Stimulated activated CD8-positive, alpha-beta memory T cell treated with anti-CD3 and anti-CD28 coated beads, Interleukin-12 subunit alpha, Interleukin-12 subunit beta, amount 100 ng/mL, for 4 hours (primary cell): ENCODE results near the gene GPBAR1.

Experiments used
- DNase-seq: peaks from one replicate; pipeline ENCODE4 v3.0.0-alpha.2; 2020; ENCODE audit warnings: low read depth

Gene GPBAR1, protein sequence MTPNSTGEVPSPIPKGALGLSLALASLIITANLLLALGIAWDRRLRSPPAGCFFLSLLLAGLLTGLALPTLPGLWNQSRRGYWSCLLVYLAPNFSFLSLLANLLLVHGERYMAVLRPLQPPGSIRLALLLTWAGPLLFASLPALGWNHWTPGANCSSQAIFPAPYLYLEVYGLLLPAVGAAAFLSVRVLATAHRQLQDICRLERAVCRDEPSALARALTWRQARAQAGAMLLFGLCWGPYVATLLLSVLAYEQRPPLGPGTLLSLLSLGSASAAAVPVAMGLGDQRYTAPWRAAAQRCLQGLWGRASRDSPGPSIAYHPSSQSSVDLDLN

DNA sequence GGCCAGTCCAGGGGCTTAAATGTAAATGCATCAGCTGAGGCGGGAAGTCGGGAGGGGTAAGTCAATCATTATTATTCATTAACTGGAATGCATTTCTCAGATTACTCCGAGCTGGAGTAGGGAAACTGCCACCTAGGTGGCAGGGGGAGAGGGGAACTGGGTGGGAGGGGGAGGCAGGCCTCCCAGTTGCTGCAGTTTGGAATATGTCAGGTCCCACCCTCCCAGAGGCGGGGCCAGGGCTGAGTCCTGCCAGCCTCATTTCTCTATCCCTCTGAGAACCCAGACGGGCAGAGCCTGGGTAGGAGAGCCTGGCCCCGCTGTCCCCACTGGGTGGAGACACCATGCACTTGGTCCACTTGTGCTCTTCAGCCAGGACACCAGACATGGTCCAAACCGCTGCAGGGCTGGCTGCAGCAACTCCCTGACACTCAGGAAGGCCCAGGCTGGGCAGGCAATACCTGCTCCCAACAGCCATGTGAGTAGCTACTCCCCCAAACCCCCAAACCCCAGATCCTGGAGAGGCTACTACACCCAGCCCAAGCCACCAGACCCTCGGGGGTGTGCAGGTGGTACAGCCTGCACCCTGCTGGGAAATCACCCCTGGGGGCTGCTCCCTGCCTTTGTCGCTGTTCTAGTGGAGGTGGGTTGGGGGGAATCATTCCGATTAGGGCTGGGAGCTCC lies at the start of gene GPBAR1:
Gene GPBAR1, plus strand, starts transcription at position 274 of the 681 bp plus-strand sequence. CDS start 1,710 bp downstream, outside the sequence.
- no peak for DNase-seq

DNA sequence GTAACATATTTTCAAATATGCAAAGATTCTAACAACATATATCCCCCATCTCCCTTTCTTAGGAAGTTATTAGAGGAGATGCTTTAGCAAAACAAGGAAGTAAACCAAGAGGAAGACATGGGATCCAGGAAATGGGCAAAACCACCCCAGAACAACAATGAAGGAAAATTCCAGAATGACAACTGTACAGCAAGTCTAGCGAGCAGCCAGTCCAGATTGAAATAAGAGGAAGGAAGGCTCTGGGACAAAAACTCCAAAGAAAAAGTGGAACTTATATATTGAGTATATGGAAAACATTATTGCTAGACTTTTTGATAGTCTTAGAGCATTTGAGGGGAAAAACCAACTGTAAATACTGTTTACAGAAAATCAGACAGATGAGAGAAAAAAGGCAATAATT lies 46.7 kb upstream of the GPBAR1 start:
- DNase-seq, result no peak

DNA sequence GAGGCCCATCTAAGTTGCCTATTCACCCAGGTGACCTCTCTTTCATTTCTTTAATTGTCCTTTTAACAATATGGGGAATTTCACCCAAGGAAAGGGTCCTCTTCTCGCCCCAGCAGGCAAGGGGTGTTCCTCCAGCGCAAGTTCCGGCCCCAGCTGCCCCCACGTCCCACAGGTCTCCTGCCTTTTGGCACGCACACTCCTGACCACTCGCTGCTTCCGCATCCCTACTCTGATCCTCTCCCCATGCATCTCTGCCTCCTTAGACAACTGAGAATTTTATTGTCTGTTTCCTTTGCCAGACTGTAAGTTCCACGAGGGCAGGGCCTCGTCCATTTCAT lies 44.5 kb upstream of the GPBAR1 start:
- DNase-seq, result no peak

DNA sequence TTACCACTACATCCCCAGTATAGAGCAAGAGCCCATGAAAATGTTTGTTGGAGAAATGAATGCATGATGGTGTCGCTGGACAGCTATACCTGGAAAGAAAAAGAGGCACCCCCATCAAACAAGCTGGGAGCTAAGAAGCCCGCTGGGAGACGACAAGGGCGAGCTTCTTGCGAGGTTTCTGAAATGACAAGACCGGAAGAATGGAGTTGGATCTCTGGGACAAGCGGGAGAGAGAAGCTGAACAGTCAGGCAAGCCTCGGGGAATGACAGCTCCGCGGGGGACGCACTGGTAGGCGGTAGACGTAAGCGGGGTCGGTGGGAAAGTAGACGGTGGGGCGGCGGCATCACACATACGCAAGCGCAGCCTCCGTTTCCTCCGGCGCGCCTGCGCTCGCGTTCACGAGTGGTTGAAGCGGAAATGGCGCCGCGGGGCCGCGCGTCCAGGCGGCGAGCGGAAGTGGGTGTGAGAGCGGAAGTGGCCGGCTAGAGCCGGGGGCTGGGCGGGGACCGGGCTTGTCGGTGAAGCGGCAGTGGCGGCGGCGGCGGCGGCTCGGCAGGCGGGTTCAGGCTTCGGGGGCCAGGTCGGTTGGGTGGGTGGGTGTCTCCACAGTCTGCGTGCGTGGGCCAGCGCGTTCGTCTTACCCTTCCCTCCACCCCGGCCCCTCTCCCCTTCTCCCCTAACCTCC lies 44.0 kb upstream of the GPBAR1 start, which contains the start of gene ARPC2:
Gene ARPC2, plus strand, starts transcription at position 516 of the 686 bp plus-strand sequence. CDS start 282 bp downstream, outside the sequence.
- DNase-seq, result peak; percentile 95

DNA sequence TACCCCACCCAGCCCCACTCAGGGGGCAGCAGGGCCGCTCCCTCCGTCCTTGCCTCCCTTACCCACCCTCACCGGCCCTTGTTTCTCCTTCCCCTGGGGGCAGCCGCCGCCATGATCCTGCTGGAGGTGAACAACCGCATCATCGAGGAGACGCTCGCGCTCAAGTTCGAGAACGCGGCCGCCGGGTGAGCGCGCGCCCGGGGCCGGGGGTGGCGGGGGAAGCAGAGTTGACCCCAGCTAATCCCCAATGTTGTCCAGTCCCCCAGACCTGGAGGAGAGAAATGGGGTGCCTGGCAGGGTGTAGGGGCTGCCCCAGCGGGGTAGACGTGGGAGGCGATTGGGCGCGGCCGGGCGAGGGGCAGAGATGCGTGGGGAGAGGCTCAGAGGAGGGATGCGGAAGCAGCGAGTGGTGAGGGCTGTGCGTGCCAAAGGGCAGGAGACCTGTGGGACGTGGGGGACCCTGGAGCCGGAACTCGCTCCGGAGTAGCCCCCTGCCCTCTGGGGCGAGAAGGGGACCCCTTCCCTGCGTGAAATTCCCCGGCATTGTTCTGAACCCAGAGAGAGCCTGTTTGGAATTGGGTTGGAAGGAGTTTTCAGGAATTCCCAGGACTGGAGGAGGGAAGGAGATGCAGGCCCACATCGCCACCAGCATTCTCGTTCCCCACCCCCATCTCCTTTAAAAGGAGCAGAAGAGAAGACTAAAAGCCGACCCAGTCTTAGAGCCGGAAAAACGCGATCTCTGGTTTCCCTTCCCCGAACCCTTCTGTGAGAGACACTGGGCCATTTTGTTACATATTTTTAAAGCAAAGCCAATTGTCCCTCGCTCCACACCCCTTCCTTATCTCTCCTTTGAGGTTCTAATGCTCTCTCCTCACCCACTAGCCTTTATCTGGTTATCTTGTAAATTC lies 43.2 kb upstream of the GPBAR1 start:
- DNase-seq, result peak; percentile 67

DNA sequence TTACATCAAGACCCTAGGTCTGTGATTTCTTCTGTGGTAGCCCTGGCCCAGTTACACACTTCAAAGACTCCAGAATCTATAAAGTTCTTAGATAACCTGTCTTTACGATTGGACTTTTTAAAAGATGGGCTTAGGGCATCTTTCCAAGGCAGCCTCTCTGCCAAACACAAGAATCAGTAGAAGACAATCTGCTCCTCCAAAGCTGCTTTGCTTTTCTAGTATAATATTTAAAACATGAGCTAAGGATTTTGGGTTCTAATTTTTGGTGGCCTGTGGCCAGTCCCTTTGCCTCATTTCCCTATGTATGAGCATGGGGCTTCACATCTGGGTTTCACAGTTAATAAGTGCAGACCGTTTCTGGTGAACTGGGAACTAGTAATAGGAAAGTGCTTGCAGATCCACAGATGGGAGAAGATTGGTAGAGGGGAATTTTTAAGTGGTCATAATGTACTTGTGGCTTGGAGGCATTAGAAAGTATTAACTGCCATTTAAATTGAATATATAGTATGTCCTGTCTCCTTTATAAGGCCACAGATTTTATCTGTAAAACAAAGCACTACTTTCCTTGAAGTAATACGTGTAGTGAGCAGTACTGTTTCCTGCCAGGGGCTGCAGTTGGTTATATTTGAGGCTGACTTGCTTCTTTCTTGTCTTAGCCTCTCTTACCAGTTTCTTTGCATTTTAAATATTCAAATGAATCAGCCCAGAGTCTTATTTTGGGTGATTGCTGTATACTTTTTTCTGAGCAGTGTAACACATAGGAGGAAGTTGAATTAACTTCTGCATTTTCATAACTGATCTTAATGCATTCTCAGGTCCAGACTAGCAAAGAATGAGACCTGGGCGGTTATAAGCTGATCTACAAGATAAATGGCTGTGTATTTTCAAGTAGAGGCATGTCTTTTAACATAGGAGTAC lies 42.3 kb upstream of the GPBAR1 start:
- no peak for DNase-seq

DNA sequence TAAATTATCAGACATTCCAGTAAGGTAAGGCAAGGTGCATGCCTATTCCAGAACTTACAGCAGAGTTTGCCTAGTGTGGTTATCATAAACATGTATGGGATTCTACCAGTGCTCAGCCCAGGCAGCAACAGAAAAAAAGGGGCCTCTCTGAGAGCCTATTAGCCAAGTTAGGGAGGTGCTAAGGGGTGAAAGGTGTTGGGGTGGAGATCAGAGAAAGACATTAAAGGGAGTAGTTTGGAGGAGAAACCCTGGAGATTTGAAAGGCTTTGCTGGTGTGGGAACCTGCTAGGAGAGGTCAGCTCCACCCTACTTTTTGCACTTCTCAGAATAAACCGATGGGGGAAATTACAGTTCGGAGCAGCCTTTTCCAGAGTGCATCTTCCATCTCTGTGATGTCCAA lies 40.9 kb upstream of the GPBAR1 start:
- no peak for DNase-seq

DNA sequence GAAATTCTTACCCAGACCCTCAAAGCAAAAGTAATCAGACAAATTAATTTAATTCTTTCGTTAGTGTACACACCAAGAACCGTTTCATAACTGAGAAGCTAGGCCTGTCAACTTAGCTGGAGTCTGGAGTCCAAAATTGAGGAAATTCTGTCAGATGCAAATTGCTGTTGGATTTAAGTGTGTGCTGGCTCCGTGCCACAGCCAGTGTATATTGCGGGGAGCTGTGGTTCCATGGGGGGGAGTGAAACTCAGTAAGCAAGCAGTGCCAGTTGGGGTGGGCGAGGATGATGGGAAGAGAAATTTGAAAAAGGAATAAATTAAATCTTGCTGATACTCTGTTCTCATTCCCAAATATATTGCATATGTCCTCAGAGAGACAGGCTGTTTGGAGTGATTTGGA lies 39.8 kb upstream of the GPBAR1 start:
- DNase-seq, result no peak

DNA sequence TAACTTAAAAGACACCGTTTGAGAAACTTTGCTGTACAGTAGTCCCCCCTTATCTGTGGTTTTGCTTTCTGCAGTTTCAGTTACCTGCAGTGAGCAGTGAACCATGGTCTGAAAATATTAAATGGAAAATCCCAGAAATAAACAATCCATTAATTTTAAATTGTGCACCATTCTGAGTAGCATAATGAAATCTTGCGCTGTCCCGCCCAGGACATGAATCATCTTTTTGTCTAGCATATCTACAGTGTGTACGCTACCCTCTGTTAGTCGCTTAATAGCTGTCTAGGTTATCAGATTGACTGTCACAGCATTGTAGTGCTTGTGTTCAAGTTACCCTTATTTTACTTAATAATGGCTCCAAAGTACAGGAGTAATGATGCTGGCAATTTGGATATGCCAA lies 37.8 kb upstream of the GPBAR1 start:
- no peak for DNase-seq

DNA sequence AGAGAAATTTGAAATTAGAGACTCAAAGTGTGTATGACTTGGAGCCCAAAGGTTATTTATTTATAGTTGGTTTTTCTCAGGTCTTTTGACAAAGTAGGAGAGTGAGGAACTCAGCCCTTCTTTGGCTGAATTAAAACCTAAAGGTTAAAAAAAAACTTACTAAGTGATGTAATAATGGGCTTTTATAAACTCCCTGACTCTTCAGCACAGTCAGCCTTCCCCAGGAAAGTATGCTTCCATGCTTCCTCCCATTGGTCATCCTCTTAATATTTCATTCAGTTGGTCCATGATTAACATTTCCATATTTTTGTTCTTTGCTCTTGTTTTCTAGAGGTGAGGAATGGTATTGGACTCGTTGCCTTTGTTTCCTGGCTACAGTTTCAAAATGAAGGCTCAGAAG lies 36.6 kb upstream of the GPBAR1 start:
- no peak for DNase-seq

DNA sequence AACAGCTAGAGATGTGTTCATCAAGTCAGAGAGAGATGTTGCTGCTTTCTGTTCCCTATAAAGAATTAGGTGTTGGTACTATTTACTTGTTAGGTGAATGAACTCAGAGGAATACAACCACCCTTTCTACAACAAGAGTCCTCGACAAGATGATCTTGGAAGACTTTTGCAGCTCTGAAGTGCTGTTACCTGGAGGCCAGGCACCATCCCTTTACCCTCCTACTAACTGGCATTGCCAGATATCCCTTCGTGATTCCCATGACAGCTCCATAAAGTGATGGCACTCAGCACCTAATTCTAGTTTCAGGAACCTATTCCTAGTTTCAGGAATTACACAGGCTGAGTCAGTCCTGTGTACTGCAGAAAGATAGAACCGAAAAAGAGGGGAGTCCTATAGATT lies 33.9 kb upstream of the GPBAR1 start:
- no peak for DNase-seq

DNA sequence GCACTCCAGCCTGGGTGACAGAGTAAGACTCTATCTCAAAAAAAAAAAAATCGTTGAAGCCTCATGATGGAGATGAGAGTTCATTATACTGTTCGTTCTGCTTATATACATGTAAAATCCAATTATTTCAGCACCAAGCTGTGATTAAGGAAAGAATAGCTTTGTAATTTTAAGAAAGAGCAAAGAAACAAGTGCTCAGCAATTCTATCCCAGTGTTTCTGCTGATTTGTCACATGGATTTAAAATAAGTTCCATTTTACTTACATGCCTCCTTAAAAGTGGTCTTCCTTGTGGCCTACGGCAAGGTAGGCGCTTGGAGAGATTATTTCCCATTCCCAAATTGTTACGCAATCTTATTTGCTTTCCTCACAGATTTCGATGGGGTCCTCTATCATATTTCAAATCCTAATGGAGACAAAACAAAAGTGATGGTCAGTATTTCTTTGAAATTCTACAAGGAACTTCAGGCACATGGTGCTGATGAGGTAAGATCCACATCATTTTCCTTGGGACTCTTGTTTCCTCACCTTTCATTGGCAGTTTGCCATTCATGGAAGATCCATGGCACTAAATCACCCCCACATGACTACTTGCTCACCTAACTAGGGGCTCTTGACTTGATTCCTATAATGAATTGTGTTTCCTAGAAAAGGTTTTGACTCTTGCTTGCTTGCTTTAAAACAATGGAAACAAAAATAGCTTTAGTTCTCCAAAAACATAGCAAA lies 32.3 kb upstream of the GPBAR1 start:
- no peak for DNase-seq

DNA sequence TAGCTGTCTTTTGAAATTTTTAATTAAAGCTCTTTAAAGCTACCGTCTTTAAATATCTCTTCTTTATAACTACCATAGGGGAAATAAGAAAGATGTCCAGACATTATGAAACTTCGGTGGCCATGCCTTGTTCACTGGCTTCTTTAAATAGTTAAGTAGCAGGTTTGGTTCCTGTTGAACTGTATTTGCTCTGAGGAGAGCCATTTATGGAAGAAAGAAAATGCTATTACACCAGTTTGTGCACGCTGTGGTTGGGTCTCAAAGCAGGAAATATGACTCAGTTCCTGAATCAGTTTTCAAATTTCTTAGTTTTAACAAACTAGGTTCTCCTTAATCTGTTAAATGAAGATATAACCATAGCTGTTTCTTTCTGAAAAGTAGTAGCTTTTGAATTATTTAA lies 31.6 kb upstream of the GPBAR1 start:
- DNase-seq, result no peak

DNA sequence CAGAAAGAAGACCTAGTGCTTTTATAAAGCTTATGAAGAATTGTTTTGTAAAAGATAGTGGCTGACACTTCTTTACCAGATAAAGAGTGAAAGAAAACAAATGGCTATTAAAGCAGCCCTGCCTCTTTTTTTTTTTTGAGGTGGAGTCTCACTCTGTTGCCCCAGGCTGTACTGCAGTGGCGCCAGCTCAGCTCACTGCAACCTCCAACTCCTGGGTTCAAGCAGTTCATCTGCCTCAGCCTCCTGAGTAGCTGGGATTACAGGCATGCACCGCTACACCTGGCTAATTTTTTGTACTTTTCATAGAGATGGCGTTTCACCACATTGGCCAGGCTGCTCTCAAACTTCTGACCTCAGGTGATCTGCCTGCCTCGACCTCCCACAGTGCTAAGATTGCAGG lies 31.0 kb upstream of the GPBAR1 start:
- DNase-seq, result no peak

DNA sequence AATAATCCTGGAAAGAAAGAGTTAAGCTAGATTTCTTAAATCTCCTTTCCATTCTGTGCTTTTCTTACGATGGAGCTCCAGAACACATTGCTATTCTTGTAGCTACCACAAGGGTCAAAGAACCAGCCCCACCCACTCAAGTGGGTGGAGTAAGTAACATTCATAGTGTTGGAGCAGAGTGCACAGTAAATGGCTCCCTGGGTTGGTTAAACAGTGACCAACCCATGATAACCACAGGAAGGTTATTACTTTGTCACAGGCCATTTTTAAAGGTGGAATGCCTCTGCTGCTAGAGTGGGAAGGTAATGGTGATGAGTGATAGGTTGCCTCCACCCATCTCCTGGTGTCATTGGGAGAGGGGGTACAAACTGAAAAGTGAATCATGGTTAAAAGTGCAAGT lies 29.9 kb upstream of the GPBAR1 start:
- DNase-seq, result no peak

DNA sequence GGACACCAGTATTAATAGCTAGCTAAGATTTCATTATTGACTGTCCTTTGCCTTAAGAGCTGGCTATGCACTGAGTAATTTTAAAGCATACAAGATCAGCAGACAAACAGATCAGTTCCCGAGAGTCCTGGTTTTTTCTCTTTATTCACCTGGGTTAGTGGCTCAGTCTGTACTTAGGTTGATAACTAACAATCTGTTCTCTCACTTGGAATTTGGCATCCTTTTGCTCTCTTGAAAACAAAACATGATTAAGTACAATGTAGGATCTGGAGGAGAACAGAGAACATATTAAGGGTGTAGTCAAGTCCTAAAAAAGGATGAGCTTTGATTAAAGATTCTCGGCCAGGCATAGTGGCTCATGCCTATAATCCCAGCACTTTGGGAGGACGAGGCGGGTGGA lies 27.3 kb upstream of the GPBAR1 start:
- DNase-seq, result no peak

DNA sequence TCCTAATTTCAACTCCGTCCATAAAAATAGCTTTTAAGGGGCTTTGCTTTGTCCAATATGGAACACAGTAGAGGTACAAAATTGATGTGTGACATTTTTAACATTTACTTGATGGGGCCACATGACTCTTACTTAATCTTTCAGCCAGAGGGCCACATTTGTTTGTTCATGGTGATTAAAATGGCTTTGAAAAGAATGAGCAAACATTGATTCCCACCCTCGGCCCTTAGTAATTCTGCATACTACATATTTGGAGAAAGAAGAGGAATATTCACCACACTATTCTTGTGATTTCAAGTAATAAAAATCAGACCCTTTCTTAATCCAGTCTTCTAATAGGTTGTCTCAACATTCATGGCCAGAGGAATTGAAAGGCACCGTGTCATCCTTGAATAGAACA lies 26.3 kb upstream of the GPBAR1 start:
- DNase-seq, result no peak

DNA sequence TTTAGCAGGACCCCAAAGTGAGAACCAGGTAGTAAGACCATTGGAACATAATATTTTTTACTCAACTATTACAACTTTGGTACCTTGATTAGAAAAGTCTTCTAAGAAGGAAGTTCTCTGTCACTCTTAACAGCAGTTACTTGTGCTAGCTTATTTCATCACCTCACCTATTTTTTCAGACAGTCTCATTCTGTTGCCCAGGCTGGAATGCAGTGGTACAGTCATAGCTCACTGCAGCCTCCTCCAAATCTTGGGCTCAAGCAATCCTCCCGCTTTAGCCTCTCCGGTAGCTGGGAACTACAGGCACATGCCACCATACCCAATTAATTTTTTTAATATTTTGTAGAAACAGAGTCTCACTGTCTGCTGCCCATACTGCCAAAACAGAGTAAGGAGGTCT lies 25.8 kb upstream of the GPBAR1 start:
- no peak for DNase-seq

DNA sequence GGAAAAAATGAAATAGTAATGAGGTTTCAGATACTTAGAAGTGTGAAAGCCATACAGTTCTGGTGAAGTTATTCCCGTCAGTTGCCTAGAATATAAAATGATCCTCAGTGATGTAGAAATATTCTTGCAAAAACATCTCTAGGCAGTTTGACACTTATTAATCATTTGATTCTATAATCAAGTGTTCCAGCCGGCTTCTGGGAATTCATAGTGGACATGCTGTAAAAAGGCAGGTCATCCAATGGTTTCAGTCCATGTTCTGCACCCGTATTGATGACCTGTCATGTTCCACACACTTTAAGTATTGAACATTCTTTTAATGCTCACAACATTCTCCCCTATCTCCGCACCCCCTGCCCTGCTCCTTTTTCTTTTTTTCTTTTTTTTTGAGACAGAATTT lies 24.0 kb upstream of the GPBAR1 start:
- no peak for DNase-seq

DNA sequence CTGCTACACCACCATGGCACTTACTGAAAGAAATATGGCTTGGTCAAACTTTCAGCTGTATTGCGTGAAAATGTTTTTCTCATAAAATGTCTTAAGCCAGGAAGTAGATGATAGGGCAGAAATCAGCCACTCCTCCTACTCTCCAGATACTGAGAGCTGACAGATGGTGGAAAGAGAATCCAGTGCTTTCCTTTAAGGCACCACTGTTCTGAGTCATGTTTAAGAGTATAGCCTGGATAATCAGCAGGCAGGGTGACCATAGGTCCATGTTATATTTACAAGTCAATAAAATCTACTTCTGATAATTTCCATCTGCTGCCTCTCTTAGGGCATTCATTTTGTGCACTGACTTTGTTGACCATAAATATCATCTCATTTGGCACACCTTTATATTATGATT lies 21.9 kb upstream of the GPBAR1 start:
- no peak for DNase-seq
